GM23338 (cell line): ENCODE data around the gene S100A11. TPM values are rescaled to one million over a fixed set of nuclear protein-coding genes. Genes with fewer than 3 reads are reported as not detected.

Experiments used
- CREB1 ChIP-seq: fragments of 250-450 bp; sonication (Bioruptor Pico); IDR thresholded peaks from 2 replicates; pipeline ENCODE4 v1.5.0; 2020; ENCODE audit warnings: low read depth, mild to moderate bottlenecking, moderate library complexity
- EZH2 ChIP-seq: fragments of 200-600 bp; sonication (generic); IDR thresholded peaks from one replicate; pipeline ENCODE4 v1.8.0; 2017; ENCODE audit warnings: antibody characterized with exemption, mild to moderate bottlenecking, low read depth; ENCODE audit not compliant: unreplicated experiment
- EZH2phosphoT487 ChIP-seq: fragments of 200-600 bp; sonication (generic); IDR thresholded peaks from one replicate; pipeline ENCODE4 v1.8.1; 2018; ENCODE audit warnings: antibody characterized with exemption; ENCODE audit not compliant: unreplicated experiment
- JUNB ChIP-seq: IDR thresholded peaks from one replicate; pipeline ENCODE4 v1.6.1; 2016; ENCODE audit warnings: antibody characterized with exemption; ENCODE audit not compliant: unreplicated experiment
- NANOG ChIP-seq: IDR thresholded peaks from 2 replicates; pipeline ENCODE4 v1.6.1; 2016; ENCODE audit warnings: antibody characterized with exemption, borderline replicate concordance
- STAT1 ChIP-seq: IDR thresholded peaks from one replicate; pipeline ENCODE4 v1.6.1; 2016; ENCODE audit warnings: antibody characterized with exemption; ENCODE audit not compliant: unreplicated experiment
- polyA plus RNA-seq: library from polyadenylated mRNA; unstranded; fragments of >200 nt; fragmentation: Nextera tagmentation; extraction: Ambion mirVana; gene quantifications from 2 replicates; pipeline ENCODE4 v1.2.1, GENCODE V29; 2016
- total RNA-seq: library from RNA; depleted of rRNA; stranded (reverse); fragments of >200 nt; shearing (Covaris generic); gene quantifications from 2 replicates; pipeline ENCODE4 v1.2.3, GENCODE V29; 2014
- TF ChIP-seq, protein P1 (sequence below): IDR thresholded peaks from one replicate; pipeline ENCODE4 v1.6.1; 2018; ENCODE audit warnings: antibody characterized with exemption; ENCODE audit not compliant: unreplicated experiment
- TF ChIP-seq, protein P2 (sequence below): fragments of 250-450 bp; sonication (Bioruptor Pico); IDR thresholded peaks from 2 replicates; pipeline ENCODE4 v1.5.0; 2020; ENCODE audit warnings: mild to moderate bottlenecking, moderate library complexity

The S100A11 gene
- total and polyA plus RNA-seq, 2 experiments from 2014 or later, result 73.1 to 596 TPM

DNA sequence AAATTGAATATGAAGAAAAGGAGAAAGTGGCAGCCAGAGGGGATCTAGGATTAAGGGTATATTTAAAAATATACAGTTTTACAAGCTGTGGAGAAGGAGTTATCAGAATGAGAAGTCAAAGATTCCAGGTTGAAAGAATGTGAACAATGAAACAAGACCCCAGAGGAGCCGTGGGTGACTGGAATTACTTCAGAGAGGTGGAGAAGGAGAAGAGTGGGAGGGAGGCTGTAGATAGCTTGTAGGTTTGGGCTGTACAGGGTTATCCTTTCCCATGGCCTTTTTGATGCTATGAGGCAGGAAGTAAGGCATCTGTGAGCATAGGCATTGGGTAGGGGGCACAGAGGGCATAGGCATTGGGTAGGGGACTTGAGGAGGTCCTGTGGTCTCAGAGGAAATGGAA is 5.2 kb upstream of the S100A11 start (continued):
- TF ChIP-seq, protein P1, sequence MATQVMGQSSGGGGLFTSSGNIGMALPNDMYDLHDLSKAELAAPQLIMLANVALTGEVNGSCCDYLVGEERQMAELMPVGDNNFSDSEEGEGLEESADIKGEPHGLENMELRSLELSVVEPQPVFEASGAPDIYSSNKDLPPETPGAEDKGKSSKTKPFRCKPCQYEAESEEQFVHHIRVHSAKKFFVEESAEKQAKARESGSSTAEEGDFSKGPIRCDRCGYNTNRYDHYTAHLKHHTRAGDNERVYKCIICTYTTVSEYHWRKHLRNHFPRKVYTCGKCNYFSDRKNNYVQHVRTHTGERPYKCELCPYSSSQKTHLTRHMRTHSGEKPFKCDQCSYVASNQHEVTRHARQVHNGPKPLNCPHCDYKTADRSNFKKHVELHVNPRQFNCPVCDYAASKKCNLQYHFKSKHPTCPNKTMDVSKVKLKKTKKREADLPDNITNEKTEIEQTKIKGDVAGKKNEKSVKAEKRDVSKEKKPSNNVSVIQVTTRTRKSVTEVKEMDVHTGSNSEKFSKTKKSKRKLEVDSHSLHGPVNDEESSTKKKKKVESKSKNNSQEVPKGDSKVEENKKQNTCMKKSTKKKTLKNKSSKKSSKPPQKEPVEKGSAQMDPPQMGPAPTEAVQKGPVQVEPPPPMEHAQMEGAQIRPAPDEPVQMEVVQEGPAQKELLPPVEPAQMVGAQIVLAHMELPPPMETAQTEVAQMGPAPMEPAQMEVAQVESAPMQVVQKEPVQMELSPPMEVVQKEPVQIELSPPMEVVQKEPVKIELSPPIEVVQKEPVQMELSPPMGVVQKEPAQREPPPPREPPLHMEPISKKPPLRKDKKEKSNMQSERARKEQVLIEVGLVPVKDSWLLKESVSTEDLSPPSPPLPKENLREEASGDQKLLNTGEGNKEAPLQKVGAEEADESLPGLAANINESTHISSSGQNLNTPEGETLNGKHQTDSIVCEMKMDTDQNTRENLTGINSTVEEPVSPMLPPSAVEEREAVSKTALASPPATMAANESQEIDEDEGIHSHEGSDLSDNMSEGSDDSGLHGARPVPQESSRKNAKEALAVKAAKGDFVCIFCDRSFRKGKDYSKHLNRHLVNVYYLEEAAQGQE, result no peak
- TF ChIP-seq EZH2phosphoT487 (no peak), CREB1 (no peak), STAT1 (no peak), NANOG (no peak), JUNB (no peak), EZH2 (no peak)
- TF ChIP-seq, protein P2, sequence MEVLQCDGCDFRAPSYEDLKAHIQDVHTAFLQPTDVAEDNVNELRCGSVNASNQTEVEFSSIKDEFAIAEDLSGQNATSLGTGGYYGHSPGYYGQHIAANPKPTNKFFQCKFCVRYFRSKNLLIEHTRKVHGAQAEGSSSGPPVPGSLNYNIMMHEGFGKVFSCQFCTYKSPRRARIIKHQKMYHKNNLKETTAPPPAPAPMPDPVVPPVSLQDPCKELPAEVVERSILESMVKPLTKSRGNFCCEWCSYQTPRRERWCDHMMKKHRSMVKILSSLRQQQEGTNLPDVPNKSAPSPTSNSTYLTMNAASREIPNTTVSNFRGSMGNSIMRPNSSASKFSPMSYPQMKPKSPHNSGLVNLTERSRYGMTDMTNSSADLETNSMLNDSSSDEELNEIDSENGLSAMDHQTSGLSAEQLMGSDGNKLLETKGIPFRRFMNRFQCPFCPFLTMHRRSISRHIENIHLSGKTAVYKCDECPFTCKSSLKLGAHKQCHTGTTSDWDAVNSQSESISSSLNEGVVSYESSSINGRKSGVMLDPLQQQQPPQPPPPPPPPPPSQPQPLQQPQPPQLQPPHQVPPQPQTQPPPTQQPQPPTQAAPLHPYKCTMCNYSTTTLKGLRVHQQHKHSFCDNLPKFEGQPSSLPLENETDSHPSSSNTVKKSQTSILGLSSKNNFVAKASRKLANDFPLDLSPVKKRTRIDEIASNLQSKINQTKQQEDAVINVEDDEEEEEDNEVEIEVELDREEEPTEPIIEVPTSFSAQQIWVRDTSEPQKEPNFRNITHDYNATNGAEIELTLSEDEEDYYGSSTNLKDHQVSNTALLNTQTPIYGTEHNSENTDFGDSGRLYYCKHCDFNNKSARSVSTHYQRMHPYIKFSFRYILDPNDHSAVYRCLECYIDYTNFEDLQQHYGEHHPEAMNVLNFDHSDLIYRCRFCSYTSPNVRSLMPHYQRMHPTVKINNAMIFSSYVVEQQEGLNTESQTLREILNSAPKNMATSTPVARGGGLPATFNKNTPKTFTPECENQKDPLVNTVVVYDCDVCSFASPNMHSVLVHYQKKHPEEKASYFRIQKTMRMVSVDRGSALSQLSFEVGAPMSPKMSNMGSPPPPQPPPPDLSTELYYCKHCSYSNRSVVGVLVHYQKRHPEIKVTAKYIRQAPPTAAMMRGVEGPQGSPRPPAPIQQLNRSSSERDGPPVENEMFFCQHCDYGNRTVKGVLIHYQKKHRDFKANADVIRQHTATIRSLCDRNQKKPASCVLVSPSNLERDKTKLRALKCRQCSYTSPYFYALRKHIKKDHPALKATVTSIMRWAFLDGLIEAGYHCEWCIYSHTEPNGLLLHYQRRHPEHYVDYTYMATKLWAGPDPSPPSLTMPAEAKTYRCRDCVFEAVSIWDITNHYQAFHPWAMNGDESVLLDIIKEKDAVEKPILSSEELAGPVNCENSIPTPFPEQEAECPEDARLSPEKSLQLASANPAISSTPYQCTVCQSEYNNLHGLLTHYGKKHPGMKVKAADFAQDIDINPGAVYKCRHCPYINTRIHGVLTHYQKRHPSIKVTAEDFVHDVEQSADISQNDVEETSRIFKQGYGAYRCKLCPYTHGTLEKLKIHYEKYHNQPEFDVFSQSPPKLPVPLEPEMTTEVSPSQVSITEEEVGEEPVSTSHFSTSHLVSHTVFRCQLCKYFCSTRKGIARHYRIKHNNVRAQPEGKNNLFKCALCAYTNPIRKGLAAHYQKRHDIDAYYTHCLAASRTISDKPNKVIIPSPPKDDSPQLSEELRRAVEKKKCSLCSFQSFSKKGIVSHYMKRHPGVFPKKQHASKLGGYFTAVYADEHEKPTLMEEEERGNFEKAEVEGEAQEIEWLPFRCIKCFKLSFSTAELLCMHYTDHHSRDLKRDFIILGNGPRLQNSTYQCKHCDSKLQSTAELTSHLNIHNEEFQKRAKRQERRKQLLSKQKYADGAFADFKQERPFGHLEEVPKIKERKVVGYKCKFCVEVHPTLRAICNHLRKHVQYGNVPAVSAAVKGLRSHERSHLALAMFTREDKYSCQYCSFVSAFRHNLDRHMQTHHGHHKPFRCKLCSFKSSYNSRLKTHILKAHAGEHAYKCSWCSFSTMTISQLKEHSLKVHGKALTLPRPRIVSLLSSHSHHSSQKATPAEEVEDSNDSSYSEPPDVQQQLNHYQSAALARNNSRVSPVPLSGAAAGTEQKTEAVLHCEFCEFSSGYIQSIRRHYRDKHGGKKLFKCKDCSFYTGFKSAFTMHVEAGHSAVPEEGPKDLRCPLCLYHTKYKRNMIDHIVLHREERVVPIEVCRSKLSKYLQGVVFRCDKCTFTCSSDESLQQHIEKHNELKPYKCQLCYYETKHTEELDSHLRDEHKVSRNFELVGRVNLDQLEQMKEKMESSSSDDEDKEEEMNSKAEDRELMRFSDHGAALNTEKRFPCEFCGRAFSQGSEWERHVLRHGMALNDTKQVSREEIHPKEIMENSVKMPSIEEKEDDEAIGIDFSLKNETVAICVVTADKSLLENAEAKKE (CRISPR knock-in tag), result no peak
